Stimulated activated naive CD8-positive, alpha-beta T cell treated with anti-CD3 and anti-CD28 coated beads, Interleukin-15, amount 100 ng/mL, for 72 hours (primary cell): ENCODE results near the gene MDM1.
A peak's percentile ranks its signal among the peaks of the same experiment; 100 is the strongest.

Experiments
- ATAC-seq: fragments of 150-1000 bp; cut with Tn5 transposase; 2 replicates; pipeline ENCODE4 v1.10.0; 2021; ENCODE audit warnings: mild to moderate bottlenecking, moderate library complexity
- DNase-seq, 2 donors: peaks; one replicate each; pipeline ENCODE4 v3.0.0; 2021 to 2022
- H3K27ac Mint-ChIP-seq, 2 donors: one replicate each; pipeline ENCODE4 v1.8.0; 2022; ENCODE audit warnings: mild to moderate bottlenecking in 2 of 2, mixed read lengths in 2 of 2, moderate library complexity in 2 of 2
- H3K27me3 Mint-ChIP-seq: one replicate; pipeline ENCODE4 v1.8.0; 2022; ENCODE audit warnings: mixed read lengths
- H3K4me1 Mint-ChIP-seq: one replicate; pipeline ENCODE4 v1.8.0; 2022; ENCODE audit warnings: mild to moderate bottlenecking, mixed read lengths
- H3K4me3 Mint-ChIP-seq, 2 donors: one replicate each; pipeline ENCODE4 v1.8.0; 2022; ENCODE audit warnings: mild to moderate bottlenecking in 2 of 2, mixed read lengths in 2 of 2, moderate library complexity in 1 of 2
- H3K9me3 Mint-ChIP-seq, 2 donors: one replicate each; pipeline ENCODE4 v1.8.0; 2022; ENCODE audit warnings: mixed read lengths in 2 of 2

Gene MDM1

GRCh38 chr12:68364328-68364727, 32.2 kb upstream of the MDM1 start:
- H3K27me3 Mint-ChIP-seq, result no peaks in the 10 kb centered on the region
- peaks cover 49% of the 10 kb centered on the region for H3K4me1 Mint-ChIP-seq
- no peak for DNase-seq
- H3K4me3 Mint-ChIP-seq, result peak overlapping the region in 1 of 2 donors; percentile 88
- H3K27ac Mint-ChIP-seq, result peak overlapping the region in 1 of 2 donors; percentile 95
- no peaks in the 10 kb centered on the region for H3K9me3 Mint-ChIP-seq
- no peak for ATAC-seq

- no peaks in the 10 kb centered on the region for H3K9me3 Mint-ChIP-seq
- H3K4me1 Mint-ChIP-seq, result peaks cover 47% of the 10 kb centered on the region
- no peaks in the 10 kb centered on the region for H3K27me3 Mint-ChIP-seq
- ATAC-seq (no peak), DNase-seq (no peak)
- no peak overlapping the region for H3K4me3 Mint-ChIP-seq
- no peak overlapping the region for H3K27ac Mint-ChIP-seq
These were observed 29.8 kb upstream of the MDM1 start for GRCh38 chr12:68361953-68362352.

- Mint-ChIP-seq H3K4me3 (no peak overlapping the region), H3K27ac (peak overlapping the region in 1 of 2 donors; percentile 34), H3K9me3 (no peaks in the 10 kb centered on the region), H3K27me3 (no peaks in the 10 kb centered on the region), H3K4me1 (peaks cover 34% of the 10 kb centered on the region)
- DNase-seq (no peak), ATAC-seq (no peak)
These were observed 27.5 kb upstream of the MDM1 start for GRCh38 chr12:68359674-68360073.

GRCh38 chr12:68358532-68359485, 26.6 kb upstream of the MDM1 start:
- Mint-ChIP-seq H3K4me1 (peaks cover 29% of the 10 kb centered on the region), H3K9me3 (no peaks in the 10 kb centered on the region), H3K27ac (peak overlapping the region in 1 of 2 donors; percentile 63), H3K4me3 (peak overlapping the region in 1 of 2 donors; percentile 24), H3K27me3 (no peaks in the 10 kb centered on the region)
- ATAC-seq, result peak; percentile 93
- peak; percentile 59 to 68 for DNase-seq

- H3K9me3 Mint-ChIP-seq, result no peaks in the 10 kb centered on the region
- DNase-seq (no peak), ATAC-seq (no peak)
- H3K4me1 Mint-ChIP-seq, result peaks cover 23% of the 10 kb centered on the region
- no peaks in the 10 kb centered on the region for H3K27me3 Mint-ChIP-seq
- no peak overlapping the region for H3K27ac Mint-ChIP-seq
- no peak overlapping the region for H3K4me3 Mint-ChIP-seq
These were observed 24.8 kb upstream of the MDM1 start for GRCh38 chr12:68356986-68357385.

GRCh38 chr12:68356060-68356695, 24.0 kb upstream of the MDM1 start:
- Mint-ChIP-seq H3K9me3 (no peaks in the 10 kb centered on the region), H3K27me3 (no peaks in the 10 kb centered on the region), H3K4me1 (peaks cover 23% of the 10 kb centered on the region), H3K4me3 (no peak overlapping the region), H3K27ac (peak overlapping the region in 1 of 2 donors; percentile 29)
- ATAC-seq (peak; percentile 41), DNase-seq (no peak)

- no peaks in the 10 kb centered on the region for H3K27me3 Mint-ChIP-seq
- H3K4me1 Mint-ChIP-seq, result peaks cover 23% of the 10 kb centered on the region
- ATAC-seq (no peak), DNase-seq (no peak)
- H3K27ac Mint-ChIP-seq, result no peak overlapping the region
- no peak overlapping the region for H3K4me3 Mint-ChIP-seq
- no peaks in the 10 kb centered on the region for H3K9me3 Mint-ChIP-seq
These were observed 22.9 kb upstream of the MDM1 start for GRCh38 chr12:68354977-68355541.

GRCh38 chr12:68352067-68352466, 19.9 kb upstream of the MDM1 start:
- H3K4me1 Mint-ChIP-seq, result peaks cover 7% of the 10 kb centered on the region
- no peaks in the 10 kb centered on the region for H3K9me3 Mint-ChIP-seq
- no peak overlapping the region for H3K4me3 Mint-ChIP-seq
- ATAC-seq (no peak), DNase-seq (no peak)
- H3K27ac Mint-ChIP-seq, result no peak overlapping the region
- H3K27me3 Mint-ChIP-seq, result no peaks in the 10 kb centered on the region

GRCh38 chr12:68350753-68351152, 18.6 kb upstream of the MDM1 start:
- Mint-ChIP-seq H3K27me3 (no peaks in the 10 kb centered on the region), H3K9me3 (no peaks in the 10 kb centered on the region), H3K27ac (no peak overlapping the region), H3K4me1 (peaks cover 15% of the 10 kb centered on the region), H3K4me3 (no peak overlapping the region)
- ATAC-seq (no peak), DNase-seq (no peak)

GRCh38 chr12:68349921-68350606, 17.9 kb upstream of the MDM1 start:
- Mint-ChIP-seq H3K4me1 (peaks cover 19% of the 10 kb centered on the region), H3K4me3 (no peak overlapping the region), H3K27ac (no peak overlapping the region), H3K27me3 (no peaks in the 10 kb centered on the region), H3K9me3 (no peaks in the 10 kb centered on the region)
- ATAC-seq (no peak), DNase-seq (no peak)

- ATAC-seq (no peak), DNase-seq (no peak)
- no peak overlapping the region for H3K4me3 Mint-ChIP-seq
- no peak overlapping the region for H3K27ac Mint-ChIP-seq
- H3K4me1 Mint-ChIP-seq, result peaks cover 19% of the 10 kb centered on the region
- H3K9me3 Mint-ChIP-seq, result no peaks in the 10 kb centered on the region
- H3K27me3 Mint-ChIP-seq, result no peaks in the 10 kb centered on the region
These were observed 17.1 kb upstream of the MDM1 start for GRCh38 chr12:68349220-68349621.

GRCh38 chr12:68348419-68348818, 16.3 kb upstream of the MDM1 start:
- Mint-ChIP-seq H3K4me3 (no peak overlapping the region), H3K27me3 (peaks cover 3% of the 10 kb centered on the region), H3K4me1 (peaks cover 19% of the 10 kb centered on the region), H3K9me3 (no peaks in the 10 kb centered on the region), H3K27ac (no peak overlapping the region)
- ATAC-seq (no peak), DNase-seq (no peak)

GRCh38 chr12:68345763-68346162, 13.6 kb upstream of the MDM1 start:
- no peak overlapping the region for H3K27ac Mint-ChIP-seq
- ATAC-seq, result no peak
- H3K27me3 Mint-ChIP-seq, result peaks cover 14% of the 10 kb centered on the region
- H3K9me3 Mint-ChIP-seq, result no peaks in the 10 kb centered on the region
- no peak overlapping the region for H3K4me3 Mint-ChIP-seq
- DNase-seq, result no peak
- H3K4me1 Mint-ChIP-seq, result peaks cover 19% of the 10 kb centered on the region

- no peak for DNase-seq
- peaks cover 14% of the 10 kb centered on the region for H3K27me3 Mint-ChIP-seq
- no peak overlapping the region for H3K4me3 Mint-ChIP-seq
- ATAC-seq, result no peak
- no peak overlapping the region for H3K27ac Mint-ChIP-seq
- peaks cover 19% of the 10 kb centered on the region for H3K4me1 Mint-ChIP-seq
- no peaks in the 10 kb centered on the region for H3K9me3 Mint-ChIP-seq
These were observed 12.0 kb upstream of the MDM1 start for GRCh38 chr12:68344126-68344525.

GRCh38 chr12:68342966-68343365, 10.8 kb upstream of the MDM1 start:
- DNase-seq (no peak), ATAC-seq (no peak)
- H3K27ac Mint-ChIP-seq, result no peak overlapping the region
- no peak overlapping the region for H3K4me3 Mint-ChIP-seq
- peaks cover 14% of the 10 kb centered on the region for H3K27me3 Mint-ChIP-seq
- no peaks in the 10 kb centered on the region for H3K9me3 Mint-ChIP-seq
- peaks cover 19% of the 10 kb centered on the region for H3K4me1 Mint-ChIP-seq
